ENCODE data around the gene SYNPR. TPM values are rescaled to one million over a fixed set of nuclear protein-coding genes. Genes with fewer than 3 reads are reported as not detected.

Gene SYNPR
- total and polyA plus RNA-seq, 5 donors from 2014 or later, result not detected

DNA sequence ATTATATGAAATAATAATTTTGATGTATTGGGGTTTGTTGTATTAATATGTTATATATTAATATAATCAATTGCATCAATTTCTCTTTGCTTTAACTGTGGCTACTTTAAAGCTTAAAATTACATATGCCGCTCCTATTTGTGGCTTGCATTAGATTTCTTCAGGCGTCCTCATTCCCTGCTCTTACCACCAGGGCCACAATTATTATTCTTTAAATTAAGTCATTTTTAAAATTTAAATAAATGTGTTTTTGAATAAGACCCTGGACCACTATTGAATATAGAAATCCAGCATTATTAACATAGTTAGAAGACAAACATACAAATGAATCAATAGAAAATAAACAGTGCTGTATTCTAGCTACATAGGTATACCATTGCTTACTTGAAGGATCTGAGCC is 318.9 kb downstream of the SYNPR start:
- Mint-ChIP-seq H3K27me3 (no peaks in the 10 kb centered on the region), H3K4me3 (no peak overlapping the region), H3K4me1 (no peaks in the 10 kb centered on the region), H3K9me3 (peaks cover 0 to 2% (median 0%) of the 10 kb centered on the region in 7 donors), H3K27ac (no peak overlapping the region), H3K36me3 (no peaks in the 10 kb centered on the region)
- no peaks in the 10 kb centered on the region for H3K9me3 ChIP-seq (ENCODE audit: control insufficient read depth in 2 of 2, low read length in 2 of 2)
- no peak overlapping the region for H3K27ac ChIP-seq (ENCODE audit: insufficient read depth, low read length, poor library complexity, severe bottlenecking)
- H3K27me3 ChIP-seq (ENCODE audit: control insufficient read depth, insufficient read depth, low read length), result no peaks in the 10 kb centered on the region
- no peaks in the 10 kb centered on the region for H3K36me3 ChIP-seq (ENCODE audit: control insufficient read depth, insufficient read depth, low read length)
- DNase-seq, result no peak
- ATAC-seq (ENCODE audit: low read depth in 2 of 2), result no peak
- no peak overlapping the region for H3K4me3 ChIP-seq (ENCODE audit: low read depth, low read length)
- H3K4me1 ChIP-seq (ENCODE audit: control insufficient read depth, insufficient read depth, low read length, poor library complexity, severe bottlenecking), result no peaks in the 10 kb centered on the region

- Histone ChIP-seq H3K36me3 (ENCODE audit: control insufficient read depth, insufficient read depth, low read length) (no peaks in the 10 kb centered on the region), H3K4me3 (ENCODE audit: low read depth, low read length) (no peak overlapping the region), H3K27ac (ENCODE audit: insufficient read depth, low read length, poor library complexity, severe bottlenecking) (no peak overlapping the region), H3K4me1 (ENCODE audit: control insufficient read depth, insufficient read depth, low read length, poor library complexity, severe bottlenecking) (no peaks in the 10 kb centered on the region), H3K27me3 (ENCODE audit: control insufficient read depth, insufficient read depth, low read length) (no peaks in the 10 kb centered on the region), H3K9me3 (ENCODE audit: control insufficient read depth in 2 of 2, low read length in 2 of 2) (no peaks in the 10 kb centered on the region)
- peaks cover 0 to 3% (median 0%) of the 10 kb centered on the region in 7 donors for H3K9me3 Mint-ChIP-seq
- no peaks in the 10 kb centered on the region for H3K36me3 Mint-ChIP-seq
- H3K27me3 Mint-ChIP-seq, result no peaks in the 10 kb centered on the region
- H3K4me3 Mint-ChIP-seq, result no peak overlapping the region
- no peak for DNase-seq
- no peaks in the 10 kb centered on the region for H3K4me1 Mint-ChIP-seq
- ATAC-seq (ENCODE audit: low read depth in 2 of 2), result no peak
- no peak overlapping the region for H3K27ac Mint-ChIP-seq
Observed at GRCh38 chr3:63607716-63608115, 329.6 kb downstream of the SYNPR start.

- H3K9me3 Mint-ChIP-seq, result peaks cover 0 to 3% (median 0%) of the 10 kb centered on the region in 7 donors
- H3K36me3 Mint-ChIP-seq, result no peaks in the 10 kb centered on the region
- Histone ChIP-seq H3K4me1 (ENCODE audit: control insufficient read depth, insufficient read depth, low read length, poor library complexity, severe bottlenecking) (no peaks in the 10 kb centered on the region), H3K27ac (ENCODE audit: insufficient read depth, low read length, poor library complexity, severe bottlenecking) (no peak overlapping the region), H3K36me3 (ENCODE audit: control insufficient read depth, insufficient read depth, low read length) (no peaks in the 10 kb centered on the region), H3K4me3 (ENCODE audit: low read depth, low read length) (no peak overlapping the region), H3K9me3 (ENCODE audit: control insufficient read depth in 2 of 2, low read length in 2 of 2) (no peaks in the 10 kb centered on the region), H3K27me3 (ENCODE audit: control insufficient read depth, insufficient read depth, low read length) (no peaks in the 10 kb centered on the region)
- ATAC-seq (ENCODE audit: low read depth in 2 of 2) (no peak), DNase-seq (no peak)
- H3K4me3 Mint-ChIP-seq, result no peak overlapping the region
- H3K27ac Mint-ChIP-seq, result no peak overlapping the region
- no peaks in the 10 kb centered on the region for H3K4me1 Mint-ChIP-seq
- H3K27me3 Mint-ChIP-seq, result no peaks in the 10 kb centered on the region
Observed at GRCh38 chr3:63609408-63609807, 331.3 kb downstream of the SYNPR start.

GRCh38 chr3:63609834-63610233 is 331.7 kb downstream of the SYNPR start:
- no peaks in the 10 kb centered on the region for H3K4me1 Mint-ChIP-seq
- peaks cover 0 to 3% (median 0%) of the 10 kb centered on the region in 7 donors for H3K9me3 Mint-ChIP-seq
- no peak overlapping the region for H3K4me3 ChIP-seq (ENCODE audit: low read depth, low read length)
- DNase-seq (no peak), ATAC-seq (ENCODE audit: low read depth in 2 of 2) (no peak)
- H3K4me1 ChIP-seq (ENCODE audit: control insufficient read depth, insufficient read depth, low read length, poor library complexity, severe bottlenecking), result no peaks in the 10 kb centered on the region
- no peak overlapping the region for H3K27ac ChIP-seq (ENCODE audit: insufficient read depth, low read length, poor library complexity, severe bottlenecking)
- no peaks in the 10 kb centered on the region for H3K9me3 ChIP-seq (ENCODE audit: control insufficient read depth in 2 of 2, low read length in 2 of 2)
- no peaks in the 10 kb centered on the region for H3K27me3 Mint-ChIP-seq
- no peak overlapping the region for H3K27ac Mint-ChIP-seq
- H3K4me3 Mint-ChIP-seq, result no peak overlapping the region
- H3K27me3 ChIP-seq (ENCODE audit: control insufficient read depth, insufficient read depth, low read length), result no peaks in the 10 kb centered on the region
- no peaks in the 10 kb centered on the region for H3K36me3 Mint-ChIP-seq
- H3K36me3 ChIP-seq (ENCODE audit: control insufficient read depth, insufficient read depth, low read length), result no peaks in the 10 kb centered on the region

- Histone ChIP-seq H3K9me3 (ENCODE audit: control insufficient read depth in 2 of 2, low read length in 2 of 2) (no peaks in the 10 kb centered on the region), H3K27ac (ENCODE audit: insufficient read depth, low read length, poor library complexity, severe bottlenecking) (no peak overlapping the region), H3K27me3 (ENCODE audit: control insufficient read depth, insufficient read depth, low read length) (no peaks in the 10 kb centered on the region), H3K36me3 (ENCODE audit: control insufficient read depth, insufficient read depth, low read length) (no peaks in the 10 kb centered on the region), H3K4me3 (ENCODE audit: low read depth, low read length) (no peak overlapping the region), H3K4me1 (ENCODE audit: control insufficient read depth, insufficient read depth, low read length, poor library complexity, severe bottlenecking) (no peaks in the 10 kb centered on the region)
- Mint-ChIP-seq H3K27ac (no peak overlapping the region), H3K4me1 (no peaks in the 10 kb centered on the region), H3K9me3 (peaks cover 0 to 3% (median 0%) of the 10 kb centered on the region in 7 donors), H3K36me3 (no peaks in the 10 kb centered on the region), H3K4me3 (no peak overlapping the region), H3K27me3 (no peaks in the 10 kb centered on the region)
- DNase-seq (no peak), ATAC-seq (ENCODE audit: low read depth in 2 of 2) (no peak)
Observed at GRCh38 chr3:63611382-63611781, 333.3 kb downstream of the SYNPR start.

- Histone ChIP-seq H3K9me3 (ENCODE audit: control insufficient read depth in 2 of 2, low read length in 2 of 2) (no peaks in the 10 kb centered on the region), H3K4me3 (ENCODE audit: low read depth, low read length) (no peak overlapping the region), H3K4me1 (ENCODE audit: control insufficient read depth, insufficient read depth, low read length, poor library complexity, severe bottlenecking) (no peaks in the 10 kb centered on the region), H3K27ac (ENCODE audit: insufficient read depth, low read length, poor library complexity, severe bottlenecking) (no peak overlapping the region), H3K36me3 (ENCODE audit: control insufficient read depth, insufficient read depth, low read length) (no peaks in the 10 kb centered on the region), H3K27me3 (ENCODE audit: control insufficient read depth, insufficient read depth, low read length) (no peaks in the 10 kb centered on the region)
- Mint-ChIP-seq H3K4me1 (no peaks in the 10 kb centered on the region), H3K4me3 (no peak overlapping the region), H3K9me3 (peaks cover 0 to 3% (median 0%) of the 10 kb centered on the region in 7 donors), H3K36me3 (no peaks in the 10 kb centered on the region), H3K27me3 (no peaks in the 10 kb centered on the region), H3K27ac (no peak overlapping the region)
- ATAC-seq (ENCODE audit: low read depth in 2 of 2), result no peak
- no peak for DNase-seq
Observed at GRCh38 chr3:63613561-63613960, 335.5 kb downstream of the SYNPR start.

DNA sequence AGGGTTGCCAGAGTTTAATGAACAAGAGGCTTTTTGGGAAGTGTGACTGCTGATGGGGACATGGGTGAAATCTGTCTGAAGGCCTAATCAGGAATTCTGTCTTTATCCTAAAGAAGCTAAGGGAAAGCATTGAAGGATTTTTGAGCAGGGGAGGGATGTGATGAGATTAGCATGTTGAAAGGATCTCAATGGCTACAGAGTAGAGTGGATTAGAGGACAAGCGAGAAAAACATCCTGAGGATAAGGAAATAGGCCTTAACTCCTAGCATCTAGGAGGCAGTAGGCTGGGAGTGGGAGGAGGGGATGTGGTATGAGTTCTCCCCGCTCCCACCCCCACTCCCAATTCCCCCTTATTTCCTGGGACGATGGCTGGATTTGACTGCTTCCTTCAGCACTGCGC is 339.3 kb downstream of the SYNPR start:
- Histone ChIP-seq H3K9me3 (ENCODE audit: control insufficient read depth in 2 of 2, low read length in 2 of 2) (no peaks in the 10 kb centered on the region), H3K4me3 (ENCODE audit: low read depth, low read length) (no peak overlapping the region), H3K27me3 (ENCODE audit: control insufficient read depth, insufficient read depth, low read length) (no peaks in the 10 kb centered on the region), H3K4me1 (ENCODE audit: control insufficient read depth, insufficient read depth, low read length, poor library complexity, severe bottlenecking) (no peaks in the 10 kb centered on the region), H3K27ac (ENCODE audit: insufficient read depth, low read length, poor library complexity, severe bottlenecking) (no peak overlapping the region), H3K36me3 (ENCODE audit: control insufficient read depth, insufficient read depth, low read length) (no peaks in the 10 kb centered on the region)
- ATAC-seq (ENCODE audit: low read depth in 2 of 2) (no peak), DNase-seq (no peak)
- no peak overlapping the region for H3K4me3 Mint-ChIP-seq
- H3K9me3 Mint-ChIP-seq, result peaks cover 0 to 4% (median 2%) of the 10 kb centered on the region in 7 donors
- no peaks in the 10 kb centered on the region for H3K36me3 Mint-ChIP-seq
- H3K27ac Mint-ChIP-seq, result no peak overlapping the region
- no peaks in the 10 kb centered on the region for H3K27me3 Mint-ChIP-seq
- no peaks in the 10 kb centered on the region for H3K4me1 Mint-ChIP-seq

DNA sequence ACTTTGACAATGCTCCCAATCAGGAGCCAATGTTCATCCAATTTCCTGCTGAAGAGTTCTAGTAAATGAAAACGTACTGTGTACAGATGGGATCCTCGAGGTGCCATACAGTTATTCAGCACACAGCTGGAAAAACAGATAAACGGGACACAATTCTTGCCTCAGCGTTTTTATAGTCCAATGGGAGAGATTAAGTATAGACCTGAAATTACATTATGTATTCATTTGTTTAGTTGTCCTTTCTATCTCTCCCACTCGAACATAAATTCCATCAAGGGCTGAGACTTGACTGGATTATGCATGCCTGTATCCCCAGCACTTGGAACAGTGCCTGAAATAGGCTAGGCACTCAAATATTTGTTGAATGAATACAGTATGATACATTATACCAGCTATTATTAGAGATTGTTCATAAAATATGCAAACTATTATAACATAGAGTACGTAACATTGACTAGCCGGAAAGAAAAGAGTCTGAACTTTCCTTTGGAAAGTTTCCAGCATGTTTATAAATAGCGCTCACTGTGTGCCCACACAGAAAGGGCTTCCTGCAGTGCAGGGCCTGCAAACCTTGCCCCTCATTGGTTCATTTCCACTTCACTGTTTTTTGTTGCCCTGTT is 346.9 kb downstream of the SYNPR start:
- Mint-ChIP-seq H3K9me3 (peaks cover 0 to 8% (median 2%) of the 10 kb centered on the region in 7 donors), H3K27me3 (no peaks in the 10 kb centered on the region), H3K36me3 (no peaks in the 10 kb centered on the region), H3K27ac (no peak overlapping the region), H3K4me1 (no peaks in the 10 kb centered on the region), H3K4me3 (no peak overlapping the region)
- no peak overlapping the region for H3K4me3 ChIP-seq (ENCODE audit: low read depth, low read length)
- no peak for ATAC-seq (ENCODE audit: low read depth in 2 of 2)
- H3K27me3 ChIP-seq (ENCODE audit: control insufficient read depth, insufficient read depth, low read length), result no peaks in the 10 kb centered on the region
- H3K9me3 ChIP-seq (ENCODE audit: control insufficient read depth in 2 of 2, low read length in 2 of 2), result no peaks in the 10 kb centered on the region
- no peaks in the 10 kb centered on the region for H3K4me1 ChIP-seq (ENCODE audit: control insufficient read depth, insufficient read depth, low read length, poor library complexity, severe bottlenecking)
- H3K27ac ChIP-seq (ENCODE audit: insufficient read depth, low read length, poor library complexity, severe bottlenecking), result no peak overlapping the region
- no peaks in the 10 kb centered on the region for H3K36me3 ChIP-seq (ENCODE audit: control insufficient read depth, insufficient read depth, low read length)
- DNase-seq, result no peak

Data from CD4-positive, CD25-positive, alpha-beta regulatory T cell (primary cell).